HL-60 (cell line): ENCODE data around the gene ZNF512B.

Source experiments
- DNase-seq, 2 experiments: peaks; one replicate each; pipeline ENCODE4 v3.0.0-alpha.2; 2010 to 2020; ENCODE audit warnings: low read depth in 1 of 2, low spot score in 1 of 2
- H3K27ac ChIP-seq: fragments of 250-450 bp; sonication (Bioruptor Pico); replicated peaks from 2 replicates; pipeline ENCODE4 v1.5.1; 2020; ENCODE audit warnings: mild to moderate bottlenecking, moderate library complexity
- H3K27me3 ChIP-seq: fragments of 250-450 bp; sonication (Bioruptor Pico); 2 replicates; pipeline ENCODE4 v1.5.1; 2021; ENCODE audit warnings: mild to moderate bottlenecking, moderate library complexity; ENCODE audit not compliant: insufficient read depth, poor library complexity, severe bottlenecking
- H3K4me3 ChIP-seq: replicated peaks from 2 replicates; pipeline ENCODE4 v1.5.1; 2011; ENCODE audit warnings: mild to moderate bottlenecking, control low read depth, low read length; ENCODE audit not compliant: insufficient read depth
- GABPA ChIP-seq: IDR thresholded peaks from 2 replicates; pipeline ENCODE4 v1.6.1; 2012; ENCODE audit warnings: low read depth
- POLR2AphosphoS5 ChIP-seq: IDR thresholded peaks from 2 replicates; pipeline ENCODE4 v1.6.1; 2012; ENCODE audit warnings: low read depth
- SPI1 ChIP-seq: IDR thresholded peaks from 2 replicates; pipeline ENCODE4 v1.6.1; 2012; ENCODE audit warnings: low read depth, mild to moderate bottlenecking, borderline replicate concordance
- TF ChIP-seq, protein P1 (sequence below): IDR thresholded peaks from one replicate; pipeline ENCODE4 v1.5.1; 2011; ENCODE audit warnings: low read length, control low read depth, inconsistent platforms; ENCODE audit not compliant: insufficient read depth
- TF ChIP-seq, protein P2 (sequence below): IDR thresholded peaks from 2 replicates; pipeline ENCODE4 v1.6.1; 2012; ENCODE audit warnings: low read depth; ENCODE audit not compliant: insufficient replicate concordance

The ZNF512B gene

DNA sequence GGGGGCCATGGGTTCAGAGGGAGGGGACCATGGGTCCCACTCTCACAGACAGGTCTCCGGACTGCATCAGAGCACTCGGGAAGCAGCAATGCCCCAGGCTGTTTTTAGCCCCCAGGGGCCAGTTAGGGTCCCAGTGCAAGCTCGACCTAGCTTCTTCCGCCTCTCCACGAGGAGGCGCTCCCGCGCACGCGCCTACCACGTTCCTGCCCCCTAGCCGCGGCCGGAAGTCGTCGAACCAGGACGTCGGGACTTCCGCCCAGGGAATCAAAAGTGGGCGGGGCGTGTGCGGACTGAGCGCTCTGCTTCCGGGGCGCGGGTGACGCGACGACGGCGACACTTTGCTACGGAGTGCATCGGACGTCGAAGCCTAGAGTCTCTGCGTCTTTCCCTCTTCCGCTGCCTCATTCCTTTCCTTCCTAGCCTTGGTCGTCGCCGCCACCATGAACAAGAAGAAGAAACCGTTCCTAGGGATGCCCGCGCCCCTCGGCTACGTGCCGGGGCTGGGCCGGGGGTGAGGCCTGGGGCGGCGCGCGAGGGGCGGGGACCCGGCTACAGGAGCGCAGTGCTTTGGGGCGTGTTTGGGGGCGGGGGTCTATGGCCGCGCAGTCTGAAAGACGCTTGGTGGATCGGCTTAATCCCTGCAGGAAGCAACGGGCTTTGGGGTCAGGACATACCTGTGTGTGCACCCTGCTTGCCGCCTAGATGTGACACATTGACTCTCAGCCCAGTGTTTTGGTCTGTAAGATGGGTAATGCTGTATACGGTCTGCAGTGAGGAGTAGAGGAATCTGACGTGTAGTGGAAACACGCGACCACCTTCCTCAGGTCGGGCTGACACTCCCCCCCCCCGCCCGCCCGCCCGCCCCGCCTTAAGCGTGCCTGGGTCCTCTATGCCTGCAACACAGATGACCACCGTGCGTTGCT, 11.3 kb upstream of the ZNF512B start, which contains the start of gene PRPF6:
PRPF6 (plus strand) TSS at position 327 of the 923 bp plus-strand sequence; CDS start at position 441, 114 bp downstream.
- peak within 1 kb of the TSS; percentile 90 for H3K27ac ChIP-seq
- DNase-seq = peak; percentile 96 to 97

DNA sequence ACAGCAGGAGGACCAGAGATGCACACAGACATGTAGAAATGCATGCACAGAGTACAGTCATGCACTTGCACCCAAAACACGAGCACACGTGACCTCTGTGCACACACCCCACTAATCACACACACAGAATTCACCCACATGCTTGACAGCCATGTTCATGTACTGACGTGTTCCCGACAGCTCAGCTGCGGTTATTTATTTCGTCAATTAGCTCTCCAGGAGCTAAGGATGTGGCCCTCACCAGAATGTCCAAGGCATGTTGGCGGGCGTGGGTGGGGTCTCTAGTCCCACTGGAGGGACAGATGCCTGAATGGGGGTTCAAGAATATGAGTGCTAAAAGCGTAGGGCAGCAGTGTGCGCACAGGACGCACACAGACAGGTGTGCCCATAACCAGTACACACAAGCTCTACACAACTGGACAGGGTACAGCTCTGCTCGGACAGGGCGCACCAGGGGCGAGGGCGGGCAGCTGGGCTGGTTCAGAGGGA, 10.6 kb upstream of the ZNF512B start:
- peak overlapping the region; percentile 90 for H3K27ac ChIP-seq
- TF ChIP-seq GABPA = no peak
- DNase-seq = peak in 1 of 2 experiments; percentile 76
- no peaks in the 10 kb centered on the region for H3K27me3 ChIP-seq
- H3K4me3 ChIP-seq = peak overlapping the region; percentile 61

More for the DNA sequence above, 11.3 kb upstream of the ZNF512B start, which contains the start of gene PRPF6:
- TF ChIP-seq GABPA (peak; percentile 98), POLR2AphosphoS5 (0 out of 2 replicates have a peak, but pooled peaks have one; percentile 69), SPI1 (peak; percentile 67; the same call in 1 of the 2 replicates)
- TF ChIP-seq, protein P1, sequence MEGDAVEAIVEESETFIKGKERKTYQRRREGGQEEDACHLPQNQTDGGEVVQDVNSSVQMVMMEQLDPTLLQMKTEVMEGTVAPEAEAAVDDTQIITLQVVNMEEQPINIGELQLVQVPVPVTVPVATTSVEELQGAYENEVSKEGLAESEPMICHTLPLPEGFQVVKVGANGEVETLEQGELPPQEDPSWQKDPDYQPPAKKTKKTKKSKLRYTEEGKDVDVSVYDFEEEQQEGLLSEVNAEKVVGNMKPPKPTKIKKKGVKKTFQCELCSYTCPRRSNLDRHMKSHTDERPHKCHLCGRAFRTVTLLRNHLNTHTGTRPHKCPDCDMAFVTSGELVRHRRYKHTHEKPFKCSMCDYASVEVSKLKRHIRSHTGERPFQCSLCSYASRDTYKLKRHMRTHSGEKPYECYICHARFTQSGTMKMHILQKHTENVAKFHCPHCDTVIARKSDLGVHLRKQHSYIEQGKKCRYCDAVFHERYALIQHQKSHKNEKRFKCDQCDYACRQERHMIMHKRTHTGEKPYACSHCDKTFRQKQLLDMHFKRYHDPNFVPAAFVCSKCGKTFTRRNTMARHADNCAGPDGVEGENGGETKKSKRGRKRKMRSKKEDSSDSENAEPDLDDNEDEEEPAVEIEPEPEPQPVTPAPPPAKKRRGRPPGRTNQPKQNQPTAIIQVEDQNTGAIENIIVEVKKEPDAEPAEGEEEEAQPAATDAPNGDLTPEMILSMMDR = peak; percentile 67
- TF ChIP-seq, protein P2, sequence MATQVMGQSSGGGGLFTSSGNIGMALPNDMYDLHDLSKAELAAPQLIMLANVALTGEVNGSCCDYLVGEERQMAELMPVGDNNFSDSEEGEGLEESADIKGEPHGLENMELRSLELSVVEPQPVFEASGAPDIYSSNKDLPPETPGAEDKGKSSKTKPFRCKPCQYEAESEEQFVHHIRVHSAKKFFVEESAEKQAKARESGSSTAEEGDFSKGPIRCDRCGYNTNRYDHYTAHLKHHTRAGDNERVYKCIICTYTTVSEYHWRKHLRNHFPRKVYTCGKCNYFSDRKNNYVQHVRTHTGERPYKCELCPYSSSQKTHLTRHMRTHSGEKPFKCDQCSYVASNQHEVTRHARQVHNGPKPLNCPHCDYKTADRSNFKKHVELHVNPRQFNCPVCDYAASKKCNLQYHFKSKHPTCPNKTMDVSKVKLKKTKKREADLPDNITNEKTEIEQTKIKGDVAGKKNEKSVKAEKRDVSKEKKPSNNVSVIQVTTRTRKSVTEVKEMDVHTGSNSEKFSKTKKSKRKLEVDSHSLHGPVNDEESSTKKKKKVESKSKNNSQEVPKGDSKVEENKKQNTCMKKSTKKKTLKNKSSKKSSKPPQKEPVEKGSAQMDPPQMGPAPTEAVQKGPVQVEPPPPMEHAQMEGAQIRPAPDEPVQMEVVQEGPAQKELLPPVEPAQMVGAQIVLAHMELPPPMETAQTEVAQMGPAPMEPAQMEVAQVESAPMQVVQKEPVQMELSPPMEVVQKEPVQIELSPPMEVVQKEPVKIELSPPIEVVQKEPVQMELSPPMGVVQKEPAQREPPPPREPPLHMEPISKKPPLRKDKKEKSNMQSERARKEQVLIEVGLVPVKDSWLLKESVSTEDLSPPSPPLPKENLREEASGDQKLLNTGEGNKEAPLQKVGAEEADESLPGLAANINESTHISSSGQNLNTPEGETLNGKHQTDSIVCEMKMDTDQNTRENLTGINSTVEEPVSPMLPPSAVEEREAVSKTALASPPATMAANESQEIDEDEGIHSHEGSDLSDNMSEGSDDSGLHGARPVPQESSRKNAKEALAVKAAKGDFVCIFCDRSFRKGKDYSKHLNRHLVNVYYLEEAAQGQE = no peak
- Histone ChIP-seq H3K27me3 (no peaks in the 10 kb centered on the region), H3K4me3 (peak within 1 kb of the TSS; percentile 96)

DNA sequence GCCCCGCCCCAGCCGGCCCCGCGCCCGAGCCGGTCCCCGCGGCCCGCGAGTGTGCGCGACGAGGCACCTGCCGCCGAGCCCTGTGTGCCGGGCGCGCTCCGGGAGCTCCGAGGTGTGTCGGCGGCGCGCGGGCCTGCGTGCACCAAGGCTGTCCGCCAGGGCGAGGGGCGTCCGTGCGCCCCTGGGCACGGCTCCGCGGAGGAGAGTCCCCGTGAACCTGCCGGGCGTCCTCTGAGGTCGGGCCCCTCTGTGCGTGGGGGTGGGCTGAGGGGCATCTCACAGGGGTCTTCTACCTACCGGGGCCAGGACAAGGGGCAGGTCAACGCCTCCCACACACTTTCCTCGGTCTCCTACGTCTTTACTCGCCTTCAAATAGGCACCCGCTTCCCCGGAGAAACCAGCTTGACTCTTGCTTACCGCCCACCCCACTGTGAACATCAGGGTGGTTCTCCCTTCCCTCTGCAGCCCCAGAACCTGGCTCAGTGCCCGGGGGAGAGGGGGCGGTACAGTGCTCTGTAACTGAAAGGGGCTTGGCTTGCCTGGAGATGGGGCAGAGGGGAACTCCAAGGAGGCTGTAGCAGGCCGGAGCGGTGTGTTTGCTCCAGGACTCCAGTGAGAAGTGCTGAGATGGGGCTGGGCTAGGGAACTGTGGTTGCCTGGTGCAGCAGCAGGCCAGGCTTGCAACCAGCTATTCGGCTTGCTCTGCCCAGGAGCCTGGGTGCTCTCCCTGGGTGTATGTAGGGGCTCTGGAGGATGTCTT, 10.0 kb upstream of the ZNF512B start, which contains the start of gene SAMD10:
SAMD10 (minus strand) TSS at position 86 of the 760 bp plus-strand sequence. CDS start 175 bp downstream, outside the sequence.
- Histone ChIP-seq H3K27me3 (no peaks in the 10 kb centered on the region), H3K4me3 (peak within 1 kb of the TSS; percentile 61), H3K27ac (peak within 1 kb of the TSS; percentile 90)
- peak; percentile 88 to 92 for DNase-seq
- TF ChIP-seq SPI1 (peak; percentile 49; the same call in 1 of the 2 replicates), GABPA (0 out of 2 replicates have a peak, but pooled peaks have one; percentile 12), POLR2AphosphoS5 (peak; percentile 78)
- TF ChIP-seq, protein P2 = no peak
- TF ChIP-seq, protein P1 = no peak

DNA sequence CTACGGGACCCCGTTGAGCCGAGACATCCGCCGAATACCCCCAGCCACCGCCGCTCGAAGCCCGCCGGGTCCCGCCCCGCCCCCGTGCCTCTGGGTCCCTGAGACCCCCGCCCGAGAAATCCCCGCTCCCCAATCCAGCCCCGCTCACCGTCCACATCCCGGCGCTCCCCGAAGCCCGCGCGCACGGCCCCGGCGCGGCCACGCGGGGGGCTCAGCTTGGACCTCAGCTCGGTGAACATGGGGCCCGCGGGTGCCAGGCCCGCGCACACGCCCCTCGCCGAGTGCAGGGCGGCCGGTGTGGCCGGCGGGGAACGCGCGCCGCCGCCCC, 9.5 kb upstream of the ZNF512B start:
- no peaks in the 10 kb centered on the region for H3K27me3 ChIP-seq
- peak overlapping the region; percentile 89 for H3K27ac ChIP-seq
- TF ChIP-seq, protein P1 = no peak
- TF ChIP-seq, protein P2 = no peak
- TF ChIP-seq GABPA (no peak), SPI1 (no peak), POLR2AphosphoS5 (no peak)
- DNase-seq = no peak
- H3K4me3 ChIP-seq = peak overlapping the region; percentile 61
